Ureter (tissue), 1 donor: Measurements from ENCODE around the gene PLCD3. TPM values are rescaled to one million over a fixed set of nuclear protein-coding genes. Genes with fewer than 3 reads are reported as not detected.

Experiments used
- DNase-seq: peaks from one replicate; pipeline ENCODE4 v3.0.0-alpha.2; 2020; ENCODE audit warnings: low spot score
- total RNA-seq: library from RNA; stranded (reverse); gene quantifications from one replicate; pipeline ENCODE4 v1.2.4, GENCODE V29; 2023
- donor health status: DM: yes; HTN: yes; CAD: no.

PLCD3 gene
- total RNA-seq, 1 donor from 2014 or later: 153 TPM

GRCh38 chr17:45073414-45074070 lies 58.8 kb downstream of the PLCD3 start:
- no peak for DNase-seq

- no peak for DNase-seq
Measured at GRCh38 chr17:45070809-45071208, 61.5 kb downstream of the PLCD3 start.

GRCh38 chr17:45070001-45070400 lies 62.3 kb downstream of the PLCD3 start:
- no peak for DNase-seq

GRCh38 chr17:45067637-45068036 lies 64.7 kb downstream of the PLCD3 start:
- DNase-seq: no peak

- no peak for DNase-seq
Measured at GRCh38 chr17:45063198-45063597, 69.1 kb downstream of the PLCD3 start.

GRCh38 chr17:45061606-45062205 lies 70.6 kb downstream of the PLCD3 start:
- no peak for DNase-seq

GRCh38 chr17:45060797-45061605 lies 71.3 kb downstream of the PLCD3 start, which contains the start of gene NMT1:
NMT1 (plus strand) TSS chr17:45061317; CDS start chr17:45061330, 13 bp downstream.
- peak; percentile 98 for DNase-seq

- no peak for DNase-seq
Measured at GRCh38 chr17:45060382-45060796, 71.9 kb downstream of the PLCD3 start.

Other genes with a start within 250 kb of the PLCD3 start
- gene EFTUD2, start 233.1 kb downstream of the PLCD3 start, total RNA-seq: 140 TPM
- 0.81 TPM for gene GFAP, start 217.0 kb downstream of the PLCD3 start, total RNA-seq
- gene KIF18B, start 184.7 kb downstream of the PLCD3 start, total RNA-seq: 0.39 TPM
- 1.1 TPM for gene C1QL1, start 164.2 kb downstream of the PLCD3 start, total RNA-seq
- 76.4 TPM for gene DCAKD, start 80.9 kb downstream of the PLCD3 start, total RNA-seq
- 125 TPM for gene NMT1, start 71.2 kb downstream of the PLCD3 start, total RNA-seq
- gene ACBD4, start 3.2 kb upstream of the PLCD3 start, total RNA-seq: 26.4 TPM
- 47.0 TPM for gene HEXIM1, start 16.0 kb upstream of the PLCD3 start, total RNA-seq
- 8.0 TPM for gene HEXIM2, start 29.4 kb upstream of the PLCD3 start, total RNA-seq
- 19.4 TPM for gene FMNL1, start 89.4 kb upstream of the PLCD3 start, total RNA-seq
- gene SPATA32, start 129.6 kb upstream of the PLCD3 start, total RNA-seq: not detected
- gene MAP3K14, start 184.5 kb upstream of the PLCD3 start, total RNA-seq: 18.7 TPM